Natural killer cell (primary cell): ENCODE measurements around the gene SLC35F4. TPM values are rescaled to one million over a fixed set of nuclear protein-coding genes. Genes with fewer than 3 reads are reported as not detected.

ENCODE experiments used
- ATAC-seq, 3 donors: fragments of 150-1000 bp in 2 of 3; fragments of 200-7000 bp in 1 of 3; cut with Tn5 transposase; 1 replicate in 1 of 3; 2 replicates in 2 of 3; pipeline ENCODE4 v1.10.0; 2021; ENCODE audit warnings: mild to moderate bottlenecking in 2 of 3, moderate library complexity in 2 of 3
- DNase-seq, 2 donors: peaks; one replicate each; pipeline versions ENCODE4 v3.0.0 to v3.0.0-alpha.2; 2013 to 2021; ENCODE audit warnings: mixed read lengths in 1 of 2
- H3K27ac ChIP-seq: one replicate; pipeline ENCODE4 v1.5.1; 2013; ENCODE audit warnings: mild to moderate bottlenecking, low read length
- H3K27me3 ChIP-seq: one replicate; pipeline ENCODE4 v1.6.1; 2013; ENCODE audit warnings: low read length; ENCODE audit not compliant: control insufficient read depth, insufficient read depth
- H3K36me3 ChIP-seq: one replicate; pipeline ENCODE4 v1.6.1; 2013; ENCODE audit warnings: low read length; ENCODE audit not compliant: control insufficient read depth, insufficient read depth
- H3K4me1 ChIP-seq: one replicate; pipeline ENCODE4 v1.6.1; 2013; ENCODE audit warnings: low read length; ENCODE audit not compliant: control insufficient read depth, insufficient read depth
- H3K4me3 ChIP-seq: one replicate; pipeline ENCODE4 v1.5.1; 2013; ENCODE audit warnings: low read length
- H3K9me3 ChIP-seq: one replicate; pipeline ENCODE4 v1.6.1; 2013; ENCODE audit warnings: low read length; ENCODE audit not compliant: control insufficient read depth, insufficient read depth
- H3K27ac Mint-ChIP-seq, 2 donors: one replicate each; pipeline ENCODE4 v1.8.0; 2022; ENCODE audit warnings: mild to moderate bottlenecking in 2 of 2, mixed read lengths in 2 of 2, moderate library complexity in 1 of 2
- H3K27me3 Mint-ChIP-seq, 2 donors: one replicate each; pipeline ENCODE4 v1.8.0; 2022; ENCODE audit warnings: low read depth in 2 of 2, mixed read lengths in 2 of 2
- H3K36me3 Mint-ChIP-seq: one replicate; pipeline ENCODE4 v1.8.0; 2022; ENCODE audit warnings: mixed read lengths
- H3K4me1 Mint-ChIP-seq, 2 donors: one replicate each; pipeline ENCODE4 v1.8.0; 2022; ENCODE audit warnings: mixed read lengths in 2 of 2
- H3K4me3 Mint-ChIP-seq: one replicate; pipeline ENCODE4 v1.8.0; 2022; ENCODE audit warnings: mild to moderate bottlenecking, moderate library complexity, mixed read lengths
- H3K9me3 Mint-ChIP-seq, 2 donors: one replicate each; pipeline ENCODE4 v1.8.0; 2022; ENCODE audit warnings: mixed read lengths in 2 of 2
- WGBS: methylation state at CpG from one replicate; pipeline ENCODE4 v1.1.7; 2013; ENCODE audit warnings: missing lambda C conversion rate; ENCODE audit not compliant: insufficient coverage; 5-methylcytosine and 5-hydroxymethylcytosine counted together
- intact Hi-C: fragments of 100-400 bp; cut with micrococcal nuclease; formaldehyde crosslinking; loops from one replicate; pipeline ENCODE4 v1.14.2; 2022
- total RNA-seq, 4 donors: library from RNA; stranded (reverse); fragments of 120-200 nt in 1 of 4; gene quantifications; one replicate each; pipeline versions ENCODE4 v1.2.3 to v1.2.4, GENCODE V29; 2013 to 2022
- TF ChIP-seq, protein P1 (sequence below): fragments of 200-600 bp; IDR thresholded peaks from one replicate; pipeline ENCODE4 v1.8.0; 2022; ENCODE audit warnings: antibody characterized with exemption

SLC35F4 gene
- total RNA-seq, 3 donors from 2014 or later (not counting 1 experiment from before 2014, with no cell fraction given) = not detected

DNA sequence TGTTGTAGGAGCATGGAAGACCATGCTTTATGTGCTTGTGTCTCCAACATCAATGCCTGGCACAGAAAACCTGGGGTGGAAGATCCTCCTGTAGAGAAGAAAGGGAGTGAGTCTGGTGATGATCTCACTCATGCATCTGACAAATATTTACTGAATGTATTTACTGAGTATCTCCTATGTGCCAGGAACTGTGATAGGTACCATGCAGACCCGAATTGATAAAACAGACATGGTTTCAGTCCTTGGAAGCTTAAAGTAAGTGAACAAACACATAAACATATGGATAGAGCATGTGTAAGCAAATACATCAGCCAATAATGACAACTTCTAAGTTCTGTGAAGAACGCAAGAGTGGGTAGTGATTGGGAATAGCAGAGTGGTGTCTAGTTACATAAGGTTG lies 255.3 kb downstream of the SLC35F4 start:
- DNase-seq (no peak), ATAC-seq (no peak)
- H3K27ac Mint-ChIP-seq = no peak overlapping the region
- Histone ChIP-seq H3K27ac (no peak overlapping the region), H3K4me1 (no peaks in the 10 kb centered on the region), H3K9me3 (no peaks in the 10 kb centered on the region), H3K27me3 (no peaks in the 10 kb centered on the region), H3K36me3 (no peaks in the 10 kb centered on the region), H3K4me3 (no peak overlapping the region)
- H3K4me3 Mint-ChIP-seq = no peak overlapping the region
- no peaks in the 10 kb centered on the region for H3K27me3 Mint-ChIP-seq
- intact Hi-C loops = no loop called here
- H3K4me1 Mint-ChIP-seq = no peaks in the 10 kb centered on the region
- no peaks in the 10 kb centered on the region for H3K36me3 Mint-ChIP-seq
- peaks cover 17 to 22% of the 10 kb centered on the region in 2 donors for H3K9me3 Mint-ChIP-seq
- WGBS = 77% methylated on average over 2 of the region's 2 CpGs
- TF ChIP-seq, protein P1, sequence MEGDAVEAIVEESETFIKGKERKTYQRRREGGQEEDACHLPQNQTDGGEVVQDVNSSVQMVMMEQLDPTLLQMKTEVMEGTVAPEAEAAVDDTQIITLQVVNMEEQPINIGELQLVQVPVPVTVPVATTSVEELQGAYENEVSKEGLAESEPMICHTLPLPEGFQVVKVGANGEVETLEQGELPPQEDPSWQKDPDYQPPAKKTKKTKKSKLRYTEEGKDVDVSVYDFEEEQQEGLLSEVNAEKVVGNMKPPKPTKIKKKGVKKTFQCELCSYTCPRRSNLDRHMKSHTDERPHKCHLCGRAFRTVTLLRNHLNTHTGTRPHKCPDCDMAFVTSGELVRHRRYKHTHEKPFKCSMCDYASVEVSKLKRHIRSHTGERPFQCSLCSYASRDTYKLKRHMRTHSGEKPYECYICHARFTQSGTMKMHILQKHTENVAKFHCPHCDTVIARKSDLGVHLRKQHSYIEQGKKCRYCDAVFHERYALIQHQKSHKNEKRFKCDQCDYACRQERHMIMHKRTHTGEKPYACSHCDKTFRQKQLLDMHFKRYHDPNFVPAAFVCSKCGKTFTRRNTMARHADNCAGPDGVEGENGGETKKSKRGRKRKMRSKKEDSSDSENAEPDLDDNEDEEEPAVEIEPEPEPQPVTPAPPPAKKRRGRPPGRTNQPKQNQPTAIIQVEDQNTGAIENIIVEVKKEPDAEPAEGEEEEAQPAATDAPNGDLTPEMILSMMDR = no peak

DNA sequence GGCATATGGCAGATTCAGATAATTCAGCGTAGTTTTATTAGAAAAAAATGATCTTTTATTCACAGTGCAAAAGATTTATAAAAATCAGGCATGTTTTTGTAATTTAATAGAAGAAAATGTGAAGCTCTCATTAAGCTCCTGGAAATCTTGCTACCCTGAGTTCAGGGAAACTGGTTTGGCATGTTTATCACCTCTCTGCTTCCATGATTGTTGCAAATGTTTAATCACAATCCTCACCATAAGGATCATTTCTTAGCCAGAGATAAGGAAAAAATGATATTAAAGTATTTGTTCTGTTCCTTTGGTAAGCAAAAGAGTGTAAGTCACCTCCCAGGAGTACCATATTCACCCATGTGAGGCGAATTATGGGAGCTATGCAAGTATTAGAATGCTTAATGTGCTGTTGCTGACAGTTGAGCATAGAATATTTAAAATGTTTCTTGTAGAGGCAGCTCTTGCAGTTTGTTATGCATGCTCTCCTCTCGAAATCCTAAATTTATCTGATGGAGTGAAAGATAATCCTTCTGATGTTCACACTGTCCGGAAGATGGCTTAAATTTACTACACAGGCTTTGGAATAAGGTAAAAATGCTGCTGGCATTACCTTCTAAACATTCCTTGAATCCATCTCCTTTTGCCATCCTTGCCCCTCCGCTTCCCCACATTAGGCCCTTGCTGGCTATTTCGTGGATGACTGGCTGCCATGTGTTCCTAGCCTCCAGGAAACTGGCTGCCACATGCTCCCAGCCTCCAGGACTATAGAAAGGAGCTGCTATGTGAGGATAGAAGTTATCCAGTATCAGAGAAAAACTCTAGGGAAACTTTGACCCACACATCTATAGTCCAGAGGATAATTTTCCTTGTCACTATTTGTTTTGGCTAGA lies 256.5 kb downstream of the SLC35F4 start:
- TF ChIP-seq, protein P1 = no peak
- intact Hi-C loops = no loop called here
- 47% methylated on average over 5 of the region's 6 CpGs for WGBS
- Histone ChIP-seq H3K36me3 (no peaks in the 10 kb centered on the region), H3K4me1 (no peaks in the 10 kb centered on the region), H3K27me3 (no peaks in the 10 kb centered on the region), H3K4me3 (no peak overlapping the region), H3K27ac (no peak overlapping the region), H3K9me3 (no peaks in the 10 kb centered on the region)
- Mint-ChIP-seq H3K4me3 (no peak overlapping the region), H3K27me3 (no peaks in the 10 kb centered on the region), H3K4me1 (no peaks in the 10 kb centered on the region), H3K9me3 (peaks cover 17 to 24% of the 10 kb centered on the region in 2 donors), H3K36me3 (no peaks in the 10 kb centered on the region), H3K27ac (no peak overlapping the region)
- DNase-seq = no peak
- no peak for ATAC-seq

DNA sequence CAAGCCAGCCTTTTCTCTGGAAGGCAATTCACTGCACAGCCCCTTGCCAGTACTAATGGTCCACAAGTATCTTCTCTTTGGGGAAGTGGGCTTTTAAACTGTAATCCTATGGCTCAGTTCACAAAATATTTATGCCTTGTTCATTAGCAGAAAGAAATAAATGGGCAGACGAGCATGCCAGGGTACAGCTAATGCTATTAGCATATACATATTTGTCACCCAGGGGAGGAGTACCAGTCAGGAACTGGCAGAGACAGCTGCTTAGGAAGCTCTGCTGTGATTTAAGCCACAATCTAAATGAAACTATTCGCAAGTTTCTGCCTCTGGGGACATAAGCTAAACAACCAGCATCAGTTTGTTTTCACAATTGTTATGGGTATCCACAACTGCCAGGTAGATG lies 258.8 kb downstream of the SLC35F4 start:
- H3K27me3 ChIP-seq = no peaks in the 10 kb centered on the region
- DNase-seq = no peak
- no peaks in the 10 kb centered on the region for H3K36me3 Mint-ChIP-seq
- no peaks in the 10 kb centered on the region for H3K27me3 Mint-ChIP-seq
- ATAC-seq = no peak
- H3K9me3 ChIP-seq = peaks cover 2% of the 10 kb centered on the region
- no peak overlapping the region for H3K27ac Mint-ChIP-seq
- no peaks in the 10 kb centered on the region for H3K36me3 ChIP-seq
- H3K9me3 Mint-ChIP-seq = peaks cover 21 to 26% of the 10 kb centered on the region in 2 donors
- intact Hi-C loops = no loop called here
- WGBS = 50% methylated on average over 2 of the region's 2 CpGs
- TF ChIP-seq, protein P1 = no peak
- H3K4me3 ChIP-seq = no peak overlapping the region
- H3K4me3 Mint-ChIP-seq = no peak overlapping the region
- H3K4me1 Mint-ChIP-seq = no peaks in the 10 kb centered on the region
- H3K27ac ChIP-seq = no peak overlapping the region
- no peaks in the 10 kb centered on the region for H3K4me1 ChIP-seq
